HL-60 (cell line): Measurements from ENCODE around the gene NEDD4L.

Source experiments
- DNase-seq, 2 experiments: peaks; one replicate each; pipeline ENCODE4 v3.0.0-alpha.2; 2010 to 2020; ENCODE audit warnings: low read depth in 1 of 2, low spot score in 1 of 2
- H3K27ac ChIP-seq: fragments of 250-450 bp; sonication (Bioruptor Pico); replicated peaks from 2 replicates; pipeline ENCODE4 v1.5.1; 2020; ENCODE audit warnings: mild to moderate bottlenecking, moderate library complexity
- H3K27me3 ChIP-seq: fragments of 250-450 bp; sonication (Bioruptor Pico); 2 replicates; pipeline ENCODE4 v1.5.1; 2021; ENCODE audit warnings: mild to moderate bottlenecking, moderate library complexity; ENCODE audit not compliant: insufficient read depth, poor library complexity, severe bottlenecking
- H3K4me3 ChIP-seq: replicated peaks from 2 replicates; pipeline ENCODE4 v1.5.1; 2011; ENCODE audit warnings: mild to moderate bottlenecking, control low read depth, low read length; ENCODE audit not compliant: insufficient read depth
- CTCF ChIP-seq: IDR thresholded peaks from one replicate; pipeline ENCODE4 v1.5.1; 2011; ENCODE audit warnings: low read length, control low read depth, inconsistent platforms; ENCODE audit not compliant: insufficient read depth
- GABPA ChIP-seq: IDR thresholded peaks from 2 replicates; pipeline ENCODE4 v1.6.1; 2012; ENCODE audit warnings: low read depth
- POLR2AphosphoS5 ChIP-seq: IDR thresholded peaks from 2 replicates; pipeline ENCODE4 v1.6.1; 2012; ENCODE audit warnings: low read depth
- REST ChIP-seq: IDR thresholded peaks from 2 replicates; pipeline ENCODE4 v1.6.1; 2012; ENCODE audit warnings: low read depth; ENCODE audit not compliant: insufficient replicate concordance
- SPI1 ChIP-seq: IDR thresholded peaks from 2 replicates; pipeline ENCODE4 v1.6.1; 2012; ENCODE audit warnings: low read depth, mild to moderate bottlenecking, borderline replicate concordance

Gene NEDD4L

GRCh38 chr18:58077329-58077728, 33.3 kb downstream of the NEDD4L start:
- no peaks in the 10 kb centered on the region for H3K27me3 ChIP-seq
- H3K27ac ChIP-seq: no peak overlapping the region
- no peak overlapping the region for H3K4me3 ChIP-seq
- no peak for TF ChIP-seq CTCF
- no peak for TF ChIP-seq GABPA
- no peak for TF ChIP-seq REST
- TF ChIP-seq POLR2AphosphoS5: no peak
- no peak for TF ChIP-seq SPI1
- DNase-seq: no peak

- no peak for TF ChIP-seq SPI1
- no peak for TF ChIP-seq CTCF
- no peak for TF ChIP-seq POLR2AphosphoS5
- no peak for TF ChIP-seq GABPA
- no peak for DNase-seq
- H3K27ac ChIP-seq: no peak overlapping the region
- no peak overlapping the region for H3K4me3 ChIP-seq
- no peaks in the 10 kb centered on the region for H3K27me3 ChIP-seq
Measured at GRCh38 chr18:58078889-58079573, 35.0 kb downstream of the NEDD4L start.

GRCh38 chr18:58080451-58080850, 36.4 kb downstream of the NEDD4L start:
- H3K27ac ChIP-seq: no peak overlapping the region
- TF ChIP-seq POLR2AphosphoS5: no peak
- no peak for TF ChIP-seq REST
- no peak for TF ChIP-seq SPI1
- no peak for TF ChIP-seq GABPA
- TF ChIP-seq CTCF: no peak
- DNase-seq: no peak

More at GRCh38 chr18:58080451-58080850, 36.4 kb downstream of the NEDD4L start:
- Histone ChIP-seq H3K27me3 (no peaks in the 10 kb centered on the region), H3K4me3 (no peak overlapping the region)
